HG03342 (cell line): ENCODE results near the gene TRPV4.
A peak's percentile ranks its signal among the peaks of the same experiment; 100 is the strongest.
"Not testable (repeated sequence)": the region's sequence is repeated elsewhere in the genome, so short reads cannot be mapped to it uniquely, and the experiment has no call there.

ENCODE experiments used
- ATAC-seq: cut with Tn5 transposase; IDR thresholded peaks from one replicate; pipeline ENCODE4 v1.9.1; 2021; ENCODE audit warnings: mild to moderate bottlenecking, moderate library complexity; ENCODE audit not compliant: unreplicated experiment

TRPV4 gene

GRCh38 chr12:109833307-109834189, at the start of gene TRPV4:
Gene TRPV4 (minus strand): TSS chr12:109833398. CDS start chr12:109814796, 18,602 bp downstream.
- no peak for ATAC-seq

GRCh38 chr12:109881752-109882151, 48.6 kb upstream of the TRPV4 start:
- ATAC-seq: no peak

GRCh38 chr12:109880938-109881337, 47.7 kb upstream of the TRPV4 start:
- ATAC-seq: no peak

GRCh38 chr12:109880043-109880931, 47.1 kb upstream of the TRPV4 start, which contains the start of gene GLTP:
Gene GLTP (minus strand): TSS chr12:109880541. CDS start chr12:109880374, 167 bp downstream.
- peak; percentile 90 for ATAC-seq

- ATAC-seq: no peak
Measured at GRCh38 chr12:109879351-109880042, 46.3 kb upstream of the TRPV4 start.

GRCh38 chr12:109878749-109879148, 45.6 kb upstream of the TRPV4 start:
- ATAC-seq: no peak

GRCh38 chr12:109878247-109878625, 45.0 kb upstream of the TRPV4 start:
- no peak for ATAC-seq

DNA sequence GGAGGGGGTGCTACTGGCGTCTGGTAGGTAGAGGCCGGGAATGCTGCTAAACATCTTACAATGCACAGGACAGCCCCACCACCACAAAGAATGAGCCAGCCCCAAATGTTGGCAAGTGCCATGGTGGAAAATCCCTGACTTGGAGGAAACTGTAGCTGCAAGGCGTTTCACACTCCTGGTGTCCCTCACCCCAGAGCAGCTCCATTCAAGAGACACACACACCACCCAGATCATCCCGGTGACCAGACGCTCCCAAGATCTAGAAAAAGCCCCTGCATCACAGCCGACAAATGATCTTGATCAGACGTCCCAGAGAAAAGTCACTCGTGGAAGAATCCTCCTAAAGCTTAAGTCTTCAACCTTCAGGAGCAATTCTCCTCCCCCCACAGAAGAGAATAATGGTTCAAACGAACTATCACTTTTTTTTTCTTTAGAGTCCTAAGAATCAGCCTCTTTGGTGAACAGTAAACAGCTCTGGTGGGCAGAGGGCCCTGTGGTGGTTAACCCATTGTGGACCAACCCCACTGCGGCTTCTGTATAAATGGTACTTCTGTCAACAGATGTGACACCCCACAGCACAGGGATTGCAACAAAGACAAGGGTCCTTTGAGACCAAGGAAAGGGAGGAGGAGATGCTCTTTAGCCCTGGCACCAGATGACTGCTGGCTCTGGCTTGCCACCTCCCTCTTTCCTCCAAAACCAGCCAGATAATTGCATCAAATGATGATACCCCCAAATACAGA, 44.5 kb upstream of the TRPV4 start:
- ATAC-seq: no peak

DNA sequence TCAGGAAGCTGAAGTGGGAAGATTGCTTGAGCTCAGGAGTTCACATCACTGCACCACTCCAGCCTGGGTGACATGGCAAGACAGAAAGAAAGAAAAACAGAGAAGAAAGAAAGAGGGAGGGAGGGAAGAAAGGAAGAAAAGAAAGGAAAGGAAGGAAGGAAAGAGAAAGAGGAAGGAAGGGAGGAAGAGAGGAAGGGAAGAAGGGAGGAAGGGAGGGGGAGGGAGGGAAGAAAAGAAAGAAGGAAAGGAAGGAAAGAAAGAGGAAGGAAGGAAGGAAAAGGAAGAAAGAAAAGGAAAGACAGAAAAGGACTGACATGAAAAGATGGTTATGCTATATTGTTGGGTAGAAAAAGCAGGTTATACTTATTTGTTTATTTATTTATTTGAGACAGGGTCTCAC, 43.2 kb upstream of the TRPV4 start:
- ATAC-seq: no peak

DNA sequence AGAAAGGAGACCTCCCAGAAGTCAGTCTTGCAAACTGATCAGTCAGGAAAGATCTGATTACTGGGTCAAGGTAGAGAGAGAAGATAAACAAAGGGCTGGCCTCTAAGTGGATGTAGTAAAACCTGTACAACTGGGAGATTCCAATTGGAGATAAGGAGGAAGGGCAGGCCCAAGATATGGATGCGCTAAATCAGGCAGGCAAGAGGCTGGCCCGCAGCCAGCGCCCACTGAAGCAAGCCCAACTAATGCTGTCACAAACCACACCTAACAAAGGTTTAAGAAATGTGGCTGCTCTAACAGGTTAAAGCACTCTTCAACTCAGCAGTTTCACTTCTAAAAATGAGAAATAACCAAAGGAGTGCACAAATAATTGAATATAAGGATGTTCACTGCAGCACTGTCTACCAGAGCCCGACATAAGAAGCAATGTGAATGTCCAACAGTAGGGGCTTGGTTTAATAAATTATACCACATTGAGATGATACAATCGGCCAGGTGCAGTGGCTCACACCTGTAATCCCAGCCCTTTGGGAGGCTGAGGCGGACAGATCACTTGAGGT, 42.5 kb upstream of the TRPV4 start:
- ATAC-seq: no peak

DNA sequence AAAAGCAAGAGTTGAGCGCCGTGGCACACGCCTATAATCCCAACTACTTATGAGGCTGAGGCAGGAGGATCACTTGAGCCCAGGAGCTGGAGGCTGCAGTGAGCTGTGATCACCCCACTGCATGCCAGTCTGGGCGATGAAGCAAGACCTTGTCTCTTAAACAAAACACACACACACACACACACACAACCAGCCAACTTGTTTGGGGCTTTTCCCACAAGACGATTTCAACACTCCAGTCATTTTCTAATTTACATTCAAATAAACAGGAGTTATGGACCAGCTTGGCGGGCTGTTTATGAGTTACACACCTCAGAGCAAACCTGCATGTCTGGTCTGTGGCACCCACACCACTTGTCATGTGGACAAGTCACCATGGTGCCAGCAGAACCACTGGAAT, 40.5 kb upstream of the TRPV4 start:
- ATAC-seq: no peak

DNA sequence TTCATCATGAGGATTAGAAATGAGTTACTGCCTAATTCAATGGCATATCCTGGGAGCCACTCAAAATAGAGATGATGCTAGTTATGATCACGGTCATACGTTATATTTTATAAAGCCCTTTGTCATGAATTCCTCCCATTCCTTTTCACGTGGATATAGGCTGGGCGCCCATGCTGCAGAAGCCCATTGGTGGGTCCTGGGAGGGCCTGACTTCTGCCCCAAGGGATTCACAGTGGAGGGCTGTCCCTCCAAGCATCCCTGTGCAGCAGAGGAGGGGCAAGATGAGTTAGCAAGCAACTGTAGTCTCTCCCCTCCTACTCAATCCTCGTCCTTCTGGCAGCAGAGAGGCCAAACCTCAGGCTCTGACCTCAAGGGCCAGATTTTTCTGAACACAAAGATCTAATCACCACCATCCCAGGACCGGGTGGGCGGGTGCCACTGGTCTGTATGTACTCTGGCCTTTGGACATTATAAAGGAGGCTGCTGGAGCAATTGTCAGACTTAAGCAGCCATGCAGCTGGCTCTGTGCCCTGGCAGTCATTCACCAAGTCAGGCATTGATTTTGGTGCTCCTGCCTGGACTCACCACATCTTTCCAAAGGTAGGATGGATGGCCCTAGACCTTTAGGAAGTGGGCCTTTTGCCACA, 38.6 kb upstream of the TRPV4 start:
- no peak for ATAC-seq

DNA sequence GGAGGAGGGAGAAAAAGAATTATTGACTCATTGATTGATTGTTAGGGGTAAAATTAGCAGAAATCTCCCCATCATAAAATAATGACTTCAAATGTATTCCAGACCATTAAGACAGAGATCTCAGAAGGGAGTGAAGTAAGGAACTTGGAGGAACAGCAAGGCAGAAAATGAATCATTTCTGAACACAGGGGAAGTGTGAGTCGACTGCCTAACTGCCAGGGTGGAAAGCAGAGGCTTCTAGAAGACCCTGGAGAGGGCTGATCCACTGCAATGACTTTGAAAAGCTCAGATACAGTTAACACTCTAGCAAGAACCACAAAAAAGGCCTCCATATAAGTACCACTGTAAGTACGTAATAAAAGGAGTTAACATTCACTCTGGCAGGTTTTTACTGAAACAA, 37.5 kb upstream of the TRPV4 start:
- no peak for ATAC-seq

DNA sequence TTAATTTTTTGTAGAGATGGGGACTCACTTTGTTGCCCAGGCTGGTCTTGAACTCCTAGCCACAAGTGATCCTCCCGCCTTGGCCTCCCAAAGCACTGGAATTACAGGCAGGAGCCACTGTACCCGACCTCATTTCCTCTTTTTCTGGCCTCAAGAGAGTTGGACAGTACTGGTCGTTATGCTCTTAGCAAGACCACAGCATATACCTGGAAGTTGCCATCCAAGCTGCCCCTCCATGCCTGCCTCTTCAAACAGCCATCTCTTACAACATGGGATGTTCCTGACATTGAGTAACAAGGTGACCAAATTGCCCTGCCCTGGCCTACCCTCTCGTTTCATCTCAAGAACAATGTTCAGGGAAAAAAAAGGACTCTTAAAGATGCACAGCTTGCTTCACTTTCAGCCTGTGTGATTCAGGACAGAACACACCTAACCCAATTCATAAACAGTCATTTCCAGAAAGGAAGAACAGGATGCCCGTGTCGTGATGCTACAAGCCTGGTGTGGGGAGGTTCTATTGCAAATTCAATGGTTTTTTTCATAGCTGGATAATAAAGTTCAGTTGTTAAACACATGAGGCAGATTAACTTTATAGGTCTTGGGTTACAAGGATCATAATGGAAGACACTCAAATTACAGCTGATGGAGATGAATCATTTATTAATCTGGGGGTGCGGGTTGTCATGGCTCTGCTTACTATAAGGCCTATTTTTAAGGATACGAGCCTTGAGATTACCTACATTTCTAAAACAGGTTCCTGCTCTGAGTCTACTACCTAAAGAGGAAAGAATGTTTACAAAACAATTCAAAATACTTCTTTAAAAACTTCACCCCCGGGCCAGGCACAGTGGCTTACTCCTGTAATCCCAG, 35.2 kb upstream of the TRPV4 start:
- ATAC-seq: no peak

GRCh38 chr12:109864916-109865315, 31.7 kb upstream of the TRPV4 start:
- no peak for ATAC-seq

- ATAC-seq: no peak
Measured at GRCh38 chr12:109863847-109864712, 30.9 kb upstream of the TRPV4 start.

GRCh38 chr12:109862491-109862890, 29.3 kb upstream of the TRPV4 start:
- not testable (repeated sequence) for ATAC-seq
